Vagina (tissue), 2 donors: ENCODE results near the gene BGN.

Experiments
- CTCF ChIP-seq, 3 experiments: fragments of 450-650 bp in 2 of 3; fragments of 200-600 bp in 1 of 3; sonication (generic) in 1 of 3; IDR thresholded peaks; one replicate each; pipeline ENCODE4 v1.5.1; 2017 to 2019; ENCODE audit warnings: antibody characterized with exemption in 3 of 3, mild to moderate bottlenecking in 2 of 3, moderate library complexity in 2 of 3
- POLR2A ChIP-seq, 2 donors: fragments of 450-650 bp; IDR thresholded peaks; one replicate each; pipeline ENCODE4 v1.6.1; 2017; ENCODE audit warnings: antibody characterized with exemption in 2 of 2, mild to moderate bottlenecking in 2 of 2, moderate library complexity in 2 of 2

DNA sequence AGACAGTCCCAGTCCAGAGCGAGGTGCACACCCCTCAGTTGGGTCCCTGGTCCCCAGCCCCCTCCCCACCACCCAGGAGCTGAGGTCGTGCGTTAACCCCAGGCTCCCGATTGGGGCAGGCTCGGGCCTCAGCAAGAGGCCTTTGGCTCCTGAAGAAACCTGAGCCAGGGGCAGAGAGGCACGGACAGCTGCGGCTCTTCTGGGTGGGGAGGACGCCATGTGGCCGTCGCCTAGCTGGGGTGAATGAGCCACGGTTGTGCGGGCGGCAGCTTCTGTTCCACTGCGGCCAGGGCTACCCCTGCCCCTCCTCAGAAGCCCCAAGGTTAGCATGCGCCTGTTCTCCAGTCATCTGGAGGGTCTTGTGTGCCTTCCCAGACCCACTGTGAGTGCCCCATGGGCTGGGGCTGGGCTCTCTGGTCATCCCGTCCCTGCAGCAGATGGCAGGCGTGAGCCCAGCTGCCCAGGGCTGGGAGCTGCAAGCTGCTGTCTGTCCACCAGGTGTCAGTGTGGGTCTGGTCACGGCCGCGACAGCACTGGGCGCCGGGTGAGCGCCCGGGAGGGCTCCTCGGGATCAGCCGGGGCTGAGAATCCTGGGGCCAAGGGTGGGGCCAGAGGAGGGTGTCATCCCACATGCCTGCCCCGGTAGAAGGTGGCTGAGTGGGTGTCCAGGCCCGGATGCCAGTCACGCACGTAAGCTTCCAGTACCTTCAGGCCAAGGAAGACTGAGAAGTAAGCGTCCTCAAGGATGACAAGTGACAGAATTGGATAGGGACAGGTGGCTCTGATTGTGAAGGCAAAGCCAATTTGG, 44.6 kb downstream of the BGN start:
- TF ChIP-seq CTCF (IDR thresholded peaks at IDR 0.05): peak; percentile 58 to 73 (median 61)
- no peak for TF ChIP-seq POLR2A (IDR thresholded peaks at IDR 0.05)
